ENCODE results near the gene MMP11.

- TF ChIP-seq CTCF (conservative IDR thresholded peaks at IDR 0.05; ENCODE audit: low read depth in 2 of 2) (no peak), POLR2AphosphoS5 (IDR thresholded peaks at IDR 0.05; ENCODE audit: low read depth) (no peak), EZH2 (IDR thresholded peaks at IDR 0.05; ENCODE audit: low read depth, unreplicated experiment) (no peak), REST (IDR thresholded peaks at IDR 0.05; ENCODE audit: unreplicated experiment) (no peak), ETS1 (IDR thresholded peaks at IDR 0.05) (no peak), JUNB (IDR thresholded peaks at IDR 0.05; ENCODE audit: unreplicated experiment) (no peak), ZNF331 (CRISPR knock-in tag; IDR thresholded peaks at IDR 0.05; ENCODE audit: low read depth) (no peak)
These were observed 21.1 kb upstream of the MMP11 start for GRCh38 chr22:23751441-23751996.
